Measurements from ENCODE around the gene FAM120C.

DNA sequence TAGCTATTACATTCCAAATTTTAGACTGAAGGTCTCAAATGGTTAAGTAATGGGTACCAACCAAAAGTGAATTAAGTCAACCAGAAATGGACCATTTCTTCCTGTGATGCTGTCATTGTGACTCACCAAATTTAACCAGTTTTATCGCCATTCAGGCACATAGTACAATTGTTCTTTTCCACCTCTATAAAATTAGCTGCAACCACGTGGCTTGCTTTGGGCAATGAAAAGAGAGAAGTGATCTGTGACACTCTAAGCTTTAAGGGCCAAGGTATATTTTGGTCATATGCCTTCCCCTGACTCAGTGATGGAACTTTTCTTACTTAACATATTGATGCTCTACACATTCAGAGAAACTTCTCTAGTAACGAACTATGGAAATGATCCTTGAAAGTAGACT is 118.5 kb downstream of the FAM120C start:
- TF ChIP-seq, protein P1, sequence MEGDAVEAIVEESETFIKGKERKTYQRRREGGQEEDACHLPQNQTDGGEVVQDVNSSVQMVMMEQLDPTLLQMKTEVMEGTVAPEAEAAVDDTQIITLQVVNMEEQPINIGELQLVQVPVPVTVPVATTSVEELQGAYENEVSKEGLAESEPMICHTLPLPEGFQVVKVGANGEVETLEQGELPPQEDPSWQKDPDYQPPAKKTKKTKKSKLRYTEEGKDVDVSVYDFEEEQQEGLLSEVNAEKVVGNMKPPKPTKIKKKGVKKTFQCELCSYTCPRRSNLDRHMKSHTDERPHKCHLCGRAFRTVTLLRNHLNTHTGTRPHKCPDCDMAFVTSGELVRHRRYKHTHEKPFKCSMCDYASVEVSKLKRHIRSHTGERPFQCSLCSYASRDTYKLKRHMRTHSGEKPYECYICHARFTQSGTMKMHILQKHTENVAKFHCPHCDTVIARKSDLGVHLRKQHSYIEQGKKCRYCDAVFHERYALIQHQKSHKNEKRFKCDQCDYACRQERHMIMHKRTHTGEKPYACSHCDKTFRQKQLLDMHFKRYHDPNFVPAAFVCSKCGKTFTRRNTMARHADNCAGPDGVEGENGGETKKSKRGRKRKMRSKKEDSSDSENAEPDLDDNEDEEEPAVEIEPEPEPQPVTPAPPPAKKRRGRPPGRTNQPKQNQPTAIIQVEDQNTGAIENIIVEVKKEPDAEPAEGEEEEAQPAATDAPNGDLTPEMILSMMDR (IDR thresholded peaks at IDR 0.05) = no peak
- TF ChIP-seq POLR2A (IDR thresholded peaks at IDR 0.05) (no peak), POLR2AphosphoS5 (IDR thresholded peaks at IDR 0.05) (no peak)

Data from prostate gland (tissue), 2 donors.